Kidney (tissue), 14 donors: ENCODE data around the gene HPCAL1. TPM values are rescaled to one million over a fixed set of nuclear protein-coding genes. Genes with fewer than 3 reads are reported as not detected.
"Not testable (repeated sequence)": the region's sequence is repeated elsewhere in the genome, so short reads cannot be mapped to it uniquely, and the experiment has no call there.

Experiments
- DNase-seq, 5 donors: peaks; one replicate each; pipeline ENCODE4 v3.0.0-alpha.2; 2013 to 2020
- FAIRE-seq: peaks from 2 replicates; lab custom pipeline; 2012; peaks lifted over from hg19 to GRCh38; lab: Jason Lieb, UNC
- H3K27ac ChIP-seq, 2 donors: one replicate each; pipeline ENCODE4 v1.7.0; 2013; ENCODE audit warnings: low read depth in 2 of 2, low read length in 2 of 2, inconsistent platforms in 1 of 2
- H3K27me3 ChIP-seq: one replicate; pipeline ENCODE4 v1.7.1; 2013; ENCODE audit warnings: low read length, inconsistent platforms; ENCODE audit not compliant: control insufficient read depth, insufficient read depth
- H3K36me3 ChIP-seq, 3 donors: one replicate each; pipeline versions ENCODE4 v1.7.0 to v1.7.1; 2013; ENCODE audit warnings: low read length in 3 of 3, control low read depth in 1 of 3, inconsistent platforms in 1 of 3; ENCODE audit not compliant: insufficient read depth in 3 of 3, control insufficient read depth in 2 of 3
- H3K4me1 ChIP-seq, 3 donors: one replicate each; pipeline versions ENCODE4 v1.7.0 to v1.7.1; 2013; ENCODE audit warnings: low read length in 3 of 3, inconsistent platforms in 1 of 3, low read depth in 1 of 3; ENCODE audit not compliant: control insufficient read depth in 2 of 3, insufficient read depth in 2 of 3
- H3K4me3 ChIP-seq, 3 donors: one replicate each; pipeline versions ENCODE4 v1.7.0 to v1.8.1; 2013; ENCODE audit warnings: low read length in 3 of 3, control low read depth in 1 of 3, inconsistent platforms in 1 of 3
- H3K9ac ChIP-seq, 3 donors: one replicate each; pipeline versions ENCODE4 v1.7.0 to v1.7.1; 2013; ENCODE audit warnings: low read length in 3 of 3, control low read depth in 1 of 3, inconsistent platforms in 1 of 3
- H3K9me3 ChIP-seq, 3 donors: one replicate each; pipeline versions ENCODE4 v1.7.0 to v1.7.1; 2013; ENCODE audit warnings: low read length in 3 of 3, control low read depth in 1 of 3, inconsistent platforms in 1 of 3; ENCODE audit not compliant: control insufficient read depth in 2 of 3, insufficient read depth in 1 of 3
- intact Hi-C: fragments of 100-400 bp; cut with DNase I; formaldehyde crosslinking; loops from one replicate; pipeline ENCODE4 v1.11.1; 2022
- polyA plus RNA-seq: library from polyadenylated mRNA; stranded (reverse); fragments of 350-450 nt; fragmentation: Illumina TruSeq; extraction: RNeasy Lipid Tissue Mini Kit (QIAGEN cat#74804); gene quantifications from one replicate; pipeline ENCODE4 v1.2.3, GENCODE V29; 2014; ENCODE audit warnings: low read depth, low replicate concordance; ENCODE audit not compliant: insufficient read depth
- total RNA-seq: library from RNA; stranded (reverse); fragmentation: NEBNext Ultra II Directional; extraction: Animal tissue kit (Norgen Biotek cat#: 25700); gene quantifications from one replicate; pipeline ENCODE4 v1.2.1, GENCODE V29; 2021
- TF ChIP-seq, protein P1 (sequence below): IDR thresholded peaks from 3 replicates; pipeline ENCODE4 v1.5.1; 2012; ENCODE audit warnings: mild to moderate bottlenecking, moderate library complexity, borderline replicate concordance; ENCODE audit not compliant: insufficient read depth; ENCODE audit errors: extremely low read depth
- donor health status: control.
- donor health status: control.
- donor health status: control.
- donor health status: control.
- donor health status: control.
- donor health status: DM: yes; HTN: yes; CAD: no.
- donor health status: Normal renal cell carcinoma (clear cell type).

The HPCAL1 gene
- total and polyA plus RNA-seq, 2 donors from 2014 or later = 47.3 to 121 TPM

DNA sequence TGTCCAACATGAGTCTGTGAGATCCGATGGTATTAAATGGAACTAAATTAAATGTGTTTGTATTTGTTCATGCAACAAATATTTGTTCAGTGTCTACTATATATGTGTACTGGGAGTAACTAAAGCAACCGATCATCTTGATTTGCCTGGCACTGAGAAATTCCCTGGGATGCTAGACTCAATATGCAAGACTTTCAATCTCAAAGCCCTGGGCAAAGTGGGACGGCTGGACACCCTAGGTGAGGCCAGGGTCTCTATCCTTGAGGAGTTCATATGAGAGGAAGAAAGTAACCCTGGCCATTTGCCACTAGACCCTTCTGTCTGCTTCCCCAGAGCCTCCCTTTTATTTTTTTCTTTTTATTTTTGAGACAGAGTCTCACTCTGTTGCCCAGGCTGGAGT, 44.0 kb upstream of the HPCAL1 start:
- no peaks in the 10 kb centered on the region for H3K36me3 ChIP-seq
- no peaks in the 10 kb centered on the region for H3K27me3 ChIP-seq
- no peak for FAIRE-seq
- H3K9ac ChIP-seq = no peak overlapping the region
- H3K9me3 ChIP-seq = no peaks in the 10 kb centered on the region
- no peak overlapping the region for H3K27ac ChIP-seq
- no peak for DNase-seq
- H3K4me1 ChIP-seq = no peaks in the 10 kb centered on the region
- H3K4me3 ChIP-seq = no peak overlapping the region
- intact Hi-C loops = no loop called here
- TF ChIP-seq, protein P1, sequence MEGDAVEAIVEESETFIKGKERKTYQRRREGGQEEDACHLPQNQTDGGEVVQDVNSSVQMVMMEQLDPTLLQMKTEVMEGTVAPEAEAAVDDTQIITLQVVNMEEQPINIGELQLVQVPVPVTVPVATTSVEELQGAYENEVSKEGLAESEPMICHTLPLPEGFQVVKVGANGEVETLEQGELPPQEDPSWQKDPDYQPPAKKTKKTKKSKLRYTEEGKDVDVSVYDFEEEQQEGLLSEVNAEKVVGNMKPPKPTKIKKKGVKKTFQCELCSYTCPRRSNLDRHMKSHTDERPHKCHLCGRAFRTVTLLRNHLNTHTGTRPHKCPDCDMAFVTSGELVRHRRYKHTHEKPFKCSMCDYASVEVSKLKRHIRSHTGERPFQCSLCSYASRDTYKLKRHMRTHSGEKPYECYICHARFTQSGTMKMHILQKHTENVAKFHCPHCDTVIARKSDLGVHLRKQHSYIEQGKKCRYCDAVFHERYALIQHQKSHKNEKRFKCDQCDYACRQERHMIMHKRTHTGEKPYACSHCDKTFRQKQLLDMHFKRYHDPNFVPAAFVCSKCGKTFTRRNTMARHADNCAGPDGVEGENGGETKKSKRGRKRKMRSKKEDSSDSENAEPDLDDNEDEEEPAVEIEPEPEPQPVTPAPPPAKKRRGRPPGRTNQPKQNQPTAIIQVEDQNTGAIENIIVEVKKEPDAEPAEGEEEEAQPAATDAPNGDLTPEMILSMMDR = no peak

DNA sequence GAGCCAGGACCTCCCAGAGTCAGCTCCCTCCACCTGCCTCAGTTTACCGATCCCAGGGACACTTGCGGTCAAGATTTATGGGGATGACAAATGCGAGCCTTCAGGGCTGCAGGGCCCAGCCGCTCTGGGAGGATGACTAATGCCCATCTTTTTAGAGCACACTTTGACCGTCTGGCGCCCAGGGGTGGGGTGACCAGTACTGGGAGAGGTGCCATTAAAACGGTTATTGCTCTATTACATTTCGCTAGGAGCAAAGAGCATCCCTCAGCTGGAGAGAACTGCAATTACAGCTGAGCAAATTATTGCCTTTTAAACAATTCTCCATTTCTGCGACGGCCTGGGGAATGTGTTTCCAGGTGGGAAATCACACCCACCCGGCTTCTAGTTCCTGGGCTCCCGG, 42.6 kb upstream of the HPCAL1 start:
- intact Hi-C loops = no loop called here
- Histone ChIP-seq H3K36me3 (no peaks in the 10 kb centered on the region), H3K9me3 (no peaks in the 10 kb centered on the region), H3K27ac (no peak overlapping the region), H3K4me3 (no peak overlapping the region), H3K27me3 (no peaks in the 10 kb centered on the region), H3K4me1 (no peaks in the 10 kb centered on the region), H3K9ac (no peak overlapping the region)
- TF ChIP-seq, protein P1 = no peak
- FAIRE-seq = no peak
- peak in 2 of 5 donors; percentile 29 to 40 for DNase-seq

DNA sequence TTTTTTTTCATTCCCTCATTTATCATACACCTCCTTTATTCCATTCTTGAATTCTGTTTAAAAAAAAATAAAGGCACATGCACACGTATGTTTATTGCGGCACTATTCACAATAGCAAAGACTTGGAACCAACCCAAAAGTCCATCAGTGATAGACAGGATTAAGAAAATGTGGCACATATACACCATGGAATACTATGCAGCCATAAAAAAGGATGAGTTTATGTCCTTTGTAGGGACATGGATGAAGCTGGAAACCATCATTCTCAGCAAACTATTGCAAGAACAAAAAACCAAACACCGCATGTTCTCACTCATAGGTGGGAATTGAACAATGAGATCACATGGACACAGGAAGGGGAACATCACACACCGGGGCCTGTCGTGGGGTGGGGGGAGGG, 39.2 kb upstream of the HPCAL1 start:
- H3K27ac ChIP-seq, intact Hi-C loops, H3K4me3 ChIP-seq, DNase-seq, H3K9me3 ChIP-seq, H3K36me3 ChIP-seq, H3K9ac ChIP-seq, FAIRE-seq, H3K4me1 ChIP-seq, H3K27me3 ChIP-seq: not testable (repeated sequence)

DNA sequence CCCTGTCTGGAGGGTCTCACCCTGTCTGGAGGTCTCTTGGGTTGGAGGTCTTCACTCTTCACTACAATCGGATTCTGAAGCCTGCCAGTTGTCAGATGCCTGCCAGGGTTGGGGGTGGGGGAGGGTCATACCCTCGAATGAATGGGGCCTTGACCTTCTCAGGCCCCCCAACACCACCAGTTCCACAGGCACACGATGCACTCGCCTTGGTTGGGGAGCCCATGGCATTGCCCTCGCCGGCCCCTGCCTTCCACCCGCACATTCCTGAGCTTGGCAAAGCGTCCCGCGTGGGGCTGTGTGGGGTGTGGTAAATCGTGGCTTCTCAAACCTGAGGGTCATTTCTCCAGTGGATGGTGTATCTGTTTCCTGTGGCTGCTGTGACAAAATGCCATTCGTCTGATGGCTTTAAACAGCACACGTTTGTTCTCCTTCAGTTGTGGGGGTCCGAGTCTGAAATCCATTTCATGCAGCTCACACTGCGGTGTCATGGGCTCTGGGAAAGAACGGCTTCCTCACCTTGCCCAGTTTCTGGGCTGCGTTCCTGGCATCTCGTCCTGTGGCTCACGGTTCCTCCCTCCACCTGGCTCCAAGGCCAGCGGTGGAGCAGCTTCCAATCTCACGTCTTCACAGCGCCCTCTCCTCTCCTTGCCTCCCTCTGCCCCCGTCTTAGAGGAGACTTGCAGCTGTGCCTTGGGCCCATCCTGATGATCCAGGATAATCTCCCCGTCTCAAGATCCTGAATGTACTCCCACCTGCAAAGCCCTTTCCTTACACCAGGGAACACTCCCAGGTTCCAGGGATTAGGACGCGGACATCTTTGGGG, 38.0 kb upstream of the HPCAL1 start:
- H3K9me3 ChIP-seq = no peaks in the 10 kb centered on the region
- H3K27ac ChIP-seq = no peak overlapping the region
- H3K4me1 ChIP-seq = no peaks in the 10 kb centered on the region
- H3K4me3 ChIP-seq = no peak overlapping the region
- H3K36me3 ChIP-seq = no peaks in the 10 kb centered on the region
- DNase-seq (peak in 2 of 5 donors; percentile 25 to 63), FAIRE-seq (no peak)
- no peaks in the 10 kb centered on the region for H3K27me3 ChIP-seq
- TF ChIP-seq, protein P1 = no peak
- no peak overlapping the region for H3K9ac ChIP-seq
- intact Hi-C loops = no loop called here
